Inferior parietal cortex (tissue), 1 donor: ENCODE measurements around the gene PAAF1.

Experiments
- DNase-seq: peaks from one replicate; pipeline ENCODE4 v3.0.0-alpha.2; 2016; ENCODE audit errors: extremely low spot score

PAAF1 gene

DNA sequence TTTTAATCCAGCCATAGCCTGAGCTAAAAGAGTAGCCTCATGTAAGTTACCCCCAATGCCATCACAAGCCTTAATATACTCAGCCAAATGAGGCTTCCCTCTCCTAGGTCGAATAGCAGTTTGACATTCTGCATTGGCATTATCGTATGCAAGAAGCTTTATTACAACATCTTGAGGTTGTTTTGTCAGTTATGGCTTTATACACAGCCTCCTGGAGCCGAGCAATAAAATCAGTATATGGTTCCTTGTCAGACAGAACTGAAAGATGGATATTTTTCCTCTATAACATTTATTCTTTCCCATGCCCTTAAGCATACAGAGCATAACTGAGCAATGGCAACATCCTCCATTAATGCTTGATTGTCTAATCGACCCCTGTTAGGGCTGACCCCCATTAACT is 68.6 kb downstream of the PAAF1 start:
- DNase-seq: no peak

DNA sequence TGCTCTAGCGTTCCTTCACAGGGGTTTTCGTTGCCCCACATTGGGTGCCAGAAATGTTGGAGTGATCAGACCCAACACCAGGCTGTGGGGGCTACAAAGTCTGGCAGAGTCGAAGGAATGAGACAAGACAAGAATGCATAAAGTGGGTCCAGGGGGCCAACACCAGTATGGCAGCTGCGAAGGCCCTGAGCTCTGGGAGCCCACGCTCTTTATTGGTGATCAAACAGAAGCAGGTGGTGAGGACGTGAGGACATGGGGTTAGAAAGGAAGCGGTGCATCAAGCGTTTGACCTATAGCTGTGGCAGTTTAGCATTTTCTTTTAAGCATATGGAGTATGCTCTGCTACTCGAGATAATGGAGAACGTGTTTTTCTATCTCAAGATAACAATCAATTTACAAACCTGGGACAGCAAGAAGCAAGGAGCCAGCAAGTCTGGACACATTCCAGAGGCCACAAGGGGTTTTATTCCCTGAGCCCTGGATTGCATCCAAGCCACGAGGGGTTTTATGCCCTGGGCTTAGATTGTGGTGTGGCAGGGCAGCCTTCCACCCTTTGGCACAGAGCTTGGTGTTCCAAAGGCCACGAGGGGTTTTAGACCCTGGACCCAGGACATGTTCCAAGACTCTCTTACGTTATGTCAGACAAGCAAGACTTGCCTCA is 70.1 kb downstream of the PAAF1 start:
- no peak for DNase-seq

DNA sequence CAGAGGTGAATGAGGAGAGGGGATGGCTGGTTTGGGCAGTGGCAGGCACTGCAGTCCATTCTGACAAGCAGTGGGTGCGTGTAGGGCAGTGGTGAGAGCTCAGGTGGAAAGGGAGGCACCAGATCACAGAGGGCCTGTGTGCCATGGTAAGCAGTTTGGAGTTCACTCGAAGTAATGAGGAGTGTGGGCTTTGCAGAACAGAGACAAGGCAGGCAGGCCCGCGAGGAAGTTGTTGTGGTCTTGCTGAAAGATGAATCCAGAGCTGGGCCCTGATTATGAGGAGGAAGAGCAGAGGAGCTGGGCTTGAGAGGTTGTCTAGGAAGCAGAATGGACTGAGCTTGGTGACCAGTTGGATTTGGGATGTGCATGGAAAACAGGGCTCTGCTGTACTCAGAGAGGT is 72.4 kb downstream of the PAAF1 start:
- no peak for DNase-seq

DNA sequence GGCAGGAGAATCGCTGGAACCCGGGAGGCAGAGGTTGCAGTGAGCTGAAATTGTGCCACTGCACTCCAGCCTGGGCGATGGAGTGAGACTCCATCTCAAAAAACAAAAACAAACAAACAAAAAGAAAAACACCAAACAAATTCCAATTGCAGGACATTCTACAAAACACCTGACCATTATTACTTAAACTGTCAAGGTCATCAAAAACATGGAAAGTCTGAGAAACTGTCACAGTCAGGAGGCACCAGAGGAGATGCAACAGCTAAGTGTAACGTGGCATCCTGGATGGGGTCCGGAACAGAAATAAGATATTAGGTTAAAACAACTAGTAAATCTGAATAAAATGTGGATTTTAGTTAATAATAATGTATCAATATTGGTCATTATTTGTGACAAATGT is 73.1 kb downstream of the PAAF1 start:
- no peak for DNase-seq

DNA sequence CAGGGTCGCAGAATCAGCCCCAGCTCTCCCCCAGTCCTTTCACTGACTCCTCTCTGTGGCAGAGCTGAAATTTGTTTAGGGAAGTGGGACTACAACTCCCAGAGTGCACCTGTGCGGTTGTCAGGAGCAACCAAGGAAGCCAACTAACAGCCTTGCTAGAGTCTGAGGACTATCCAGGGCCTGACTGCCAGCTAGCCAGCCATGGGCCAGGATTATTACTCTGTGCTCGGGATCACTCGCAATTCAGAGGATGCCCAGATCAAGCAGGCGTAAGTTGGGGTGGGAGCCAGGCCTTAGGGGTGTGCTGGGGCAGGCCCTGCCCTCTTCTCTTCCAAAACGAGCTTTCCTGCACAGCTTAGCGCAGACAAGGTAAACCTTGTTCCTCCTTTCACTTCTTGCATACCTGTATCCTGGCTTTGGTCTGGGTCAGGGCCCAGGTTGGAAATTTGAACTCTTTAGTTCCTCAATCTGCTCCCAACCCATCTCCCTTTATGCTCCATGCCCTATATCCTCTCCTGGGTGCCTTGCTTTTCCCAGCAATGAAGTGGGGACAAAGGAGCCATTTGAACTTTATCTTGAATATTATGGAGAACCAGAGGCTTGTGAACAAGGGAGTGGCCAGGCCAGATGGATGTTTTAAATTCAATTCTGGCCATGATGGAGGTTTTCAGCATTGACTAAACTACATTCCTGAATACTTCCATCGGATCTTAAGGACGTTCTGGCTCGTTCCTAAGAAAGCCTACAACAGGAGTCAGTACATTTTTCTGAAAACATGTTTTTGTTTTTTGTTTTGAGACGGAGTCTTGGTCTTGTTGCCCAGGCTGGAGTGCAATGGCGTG is 74.3 kb downstream of the PAAF1 start, which contains the start of gene DNAJB13:
DNAJB13 (plus strand) TSS at position 158 of the 842 bp plus-strand sequence; CDS start at position 202, 44 bp downstream.
- no peak for DNase-seq

DNA sequence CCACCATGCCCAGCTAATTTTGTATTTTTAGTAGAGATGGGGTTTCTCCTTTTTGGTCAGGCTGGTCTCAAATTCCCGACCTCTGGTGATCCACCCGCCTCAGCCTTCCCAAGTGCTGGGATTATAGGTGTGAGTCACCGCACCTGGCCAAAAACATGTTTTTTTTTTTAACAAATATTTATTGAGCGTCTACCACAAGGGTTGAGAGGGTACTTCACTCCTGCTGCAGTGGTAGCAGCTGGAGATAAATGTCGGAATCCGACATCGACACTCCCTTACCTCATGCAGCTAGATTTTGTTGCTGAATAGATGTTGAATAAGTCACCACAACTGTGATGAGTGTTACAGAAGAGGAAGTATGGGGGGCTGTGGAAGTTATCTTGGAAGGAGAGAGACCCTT is 75.0 kb downstream of the PAAF1 start:
- no peak for DNase-seq

DNA sequence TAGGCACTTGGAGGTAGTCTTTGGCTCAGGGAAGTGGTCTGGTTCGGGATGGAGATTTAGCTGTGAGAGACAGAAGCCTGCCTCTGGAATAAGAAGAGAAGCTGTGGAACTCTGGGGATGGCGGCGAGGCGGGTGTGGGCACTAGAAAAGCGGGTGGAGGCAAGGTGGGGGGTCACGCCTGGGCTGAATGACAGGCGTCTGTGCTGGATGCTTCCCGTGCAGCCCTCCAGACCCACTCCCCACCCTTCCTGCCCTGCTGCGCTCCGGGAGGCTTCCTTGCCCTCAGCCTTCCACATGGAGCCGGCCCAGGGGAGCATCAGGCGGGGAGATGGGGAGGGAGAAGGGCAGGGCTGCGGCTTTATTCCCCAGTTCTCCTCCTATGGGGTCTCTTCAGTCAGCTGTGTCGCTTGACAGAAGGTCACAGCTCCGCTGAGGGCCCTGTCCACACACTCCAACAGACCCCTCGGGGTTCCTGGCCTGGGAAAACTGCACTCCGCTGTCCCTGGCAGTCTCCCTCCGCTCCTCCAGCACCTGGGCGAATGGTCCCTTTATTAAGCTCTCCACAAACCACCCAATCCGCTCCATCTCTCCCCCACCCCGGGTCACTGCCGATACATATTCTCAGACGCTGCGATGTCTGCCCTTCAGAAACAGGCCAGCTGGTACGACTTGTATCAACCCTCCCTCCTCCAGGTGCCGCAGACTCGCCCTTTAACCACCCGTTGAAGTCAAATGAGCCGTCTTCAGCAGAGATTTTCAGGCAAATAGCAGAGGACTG is 80.3 kb downstream of the PAAF1 start:
- no peak for DNase-seq

DNA sequence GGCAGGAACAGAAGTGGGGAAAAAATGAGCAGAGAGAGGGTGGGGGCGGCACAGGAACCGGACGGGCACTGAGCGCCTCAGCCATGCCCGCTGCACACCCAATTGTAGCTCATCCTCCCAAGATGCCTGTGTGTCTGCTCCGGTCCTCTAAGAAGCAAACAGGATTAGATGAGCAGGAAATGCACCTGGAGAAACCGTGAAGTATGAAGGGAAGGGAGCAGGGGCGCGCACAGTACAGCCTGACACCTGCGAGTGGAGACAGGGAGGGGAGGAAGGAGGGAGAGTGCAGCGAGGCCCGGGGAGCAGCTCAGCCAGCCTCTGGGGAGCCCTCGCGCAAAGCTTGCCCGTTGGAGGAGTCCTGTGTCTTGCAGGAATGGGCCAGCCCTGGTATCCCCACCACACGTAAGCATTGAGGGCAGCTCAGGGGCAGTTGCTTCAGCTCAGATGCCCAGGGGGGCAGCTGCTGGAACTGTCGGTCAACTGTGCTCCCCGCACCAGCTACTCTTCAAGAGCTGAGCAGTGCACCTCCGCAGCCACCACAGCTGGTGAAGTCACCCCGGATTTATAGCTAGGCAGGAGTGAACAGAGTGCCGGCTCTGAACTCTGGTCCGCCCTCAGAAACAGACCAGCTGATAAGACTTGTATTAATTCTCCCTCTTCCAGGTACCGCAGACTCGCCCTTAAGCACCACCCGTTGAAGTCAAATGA is 81.0 kb downstream of the PAAF1 start:
- no peak for DNase-seq

DNA sequence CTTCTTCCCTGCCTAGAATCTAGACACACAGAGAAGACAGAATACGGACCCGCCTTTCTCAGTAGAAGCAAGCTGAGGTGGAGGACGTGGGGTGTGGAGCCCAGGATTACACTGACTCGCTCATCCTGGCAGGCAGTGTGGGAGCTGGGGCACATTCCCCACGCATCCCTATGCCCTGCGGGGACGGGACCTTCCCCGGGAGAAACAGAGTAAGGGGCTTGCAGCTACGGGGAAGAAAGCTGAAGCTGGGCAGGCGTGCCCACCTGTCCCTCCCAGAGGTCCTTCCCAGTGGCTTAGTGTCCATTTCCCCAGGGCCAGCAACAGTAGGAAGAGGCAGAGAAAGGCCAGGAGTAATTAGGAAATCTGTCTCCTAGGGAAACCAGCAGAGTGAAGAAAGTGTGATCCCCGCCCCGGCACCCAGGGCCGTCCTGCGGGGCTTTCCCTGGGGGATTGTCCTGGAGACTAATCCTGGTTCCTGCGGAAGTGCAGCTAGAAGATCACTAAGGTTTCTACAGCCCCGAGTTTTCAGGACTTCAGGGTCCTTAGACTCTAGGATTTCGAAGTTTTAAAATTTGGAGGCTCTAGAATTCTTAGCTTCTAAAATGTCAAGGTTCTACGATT is 81.8 kb downstream of the PAAF1 start:
- DNase-seq: no peak

DNA sequence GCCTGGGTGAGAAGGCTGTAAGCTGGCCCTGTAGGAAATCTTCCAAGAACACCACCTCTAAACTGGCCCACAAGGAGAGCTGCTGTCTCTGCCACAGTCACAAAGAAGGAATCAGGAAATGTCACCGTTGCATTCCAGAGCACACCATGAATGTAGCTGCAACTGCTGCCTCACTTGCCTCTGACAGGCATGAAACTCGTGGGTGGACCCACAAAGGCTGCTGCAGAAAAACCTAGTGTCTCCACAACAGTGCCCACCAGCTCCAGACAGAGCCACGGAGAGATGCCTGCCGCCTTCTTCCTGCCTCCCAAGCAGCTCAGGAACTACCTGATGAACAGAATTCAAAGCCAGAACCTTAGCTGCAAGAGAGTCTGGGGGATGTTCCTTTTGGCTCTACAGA is 84.5 kb downstream of the PAAF1 start:
- DNase-seq: no peak

DNA sequence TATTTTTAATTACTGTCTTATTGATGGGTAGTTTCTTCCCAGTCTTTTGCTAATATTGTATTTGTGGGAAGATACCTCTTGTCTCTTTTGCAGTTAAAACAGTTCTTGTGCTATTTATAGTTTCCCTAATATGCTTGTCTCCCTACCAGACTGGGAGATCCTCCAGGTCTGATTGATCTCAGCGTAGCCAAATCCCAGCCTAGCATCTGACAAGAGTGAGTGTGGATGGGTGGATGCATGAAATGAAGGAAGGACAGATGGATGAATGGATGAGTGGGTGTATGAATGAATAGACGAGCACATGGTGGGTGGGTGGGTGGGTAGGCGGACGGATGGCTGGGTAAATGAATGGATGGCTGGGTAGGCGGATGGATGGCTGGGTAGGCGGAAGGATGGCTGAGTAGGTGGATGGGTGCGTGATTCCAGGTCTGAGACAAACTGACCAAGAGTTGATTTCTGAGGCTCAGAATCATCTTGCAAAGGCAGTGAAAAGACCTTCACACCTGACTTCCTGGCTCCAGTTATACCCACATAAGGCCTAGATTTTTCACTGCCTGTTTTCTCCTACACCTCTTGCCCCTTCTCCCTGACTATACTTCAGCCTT is 85.4 kb downstream of the PAAF1 start:
- no peak for DNase-seq

DNA sequence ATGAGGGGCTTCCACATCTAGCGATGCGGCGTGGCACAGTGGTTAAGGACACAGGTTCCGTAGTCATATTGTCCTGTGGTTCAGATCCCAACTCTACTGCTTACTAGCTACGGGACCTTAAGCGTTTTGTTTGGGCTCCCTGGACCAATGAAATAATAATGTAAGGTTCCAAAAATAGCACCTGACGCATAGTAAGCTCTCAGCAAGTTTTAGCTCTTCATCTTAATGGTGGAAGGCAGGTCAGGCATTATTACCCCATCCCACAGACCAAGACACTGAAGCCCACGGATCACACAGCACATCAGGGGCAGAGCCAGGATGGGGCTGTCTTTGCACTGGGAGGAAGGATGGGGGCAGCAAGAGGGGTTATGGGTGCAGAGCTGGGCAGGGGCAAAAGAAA is 87.1 kb downstream of the PAAF1 start:
- DNase-seq: no peak

DNA sequence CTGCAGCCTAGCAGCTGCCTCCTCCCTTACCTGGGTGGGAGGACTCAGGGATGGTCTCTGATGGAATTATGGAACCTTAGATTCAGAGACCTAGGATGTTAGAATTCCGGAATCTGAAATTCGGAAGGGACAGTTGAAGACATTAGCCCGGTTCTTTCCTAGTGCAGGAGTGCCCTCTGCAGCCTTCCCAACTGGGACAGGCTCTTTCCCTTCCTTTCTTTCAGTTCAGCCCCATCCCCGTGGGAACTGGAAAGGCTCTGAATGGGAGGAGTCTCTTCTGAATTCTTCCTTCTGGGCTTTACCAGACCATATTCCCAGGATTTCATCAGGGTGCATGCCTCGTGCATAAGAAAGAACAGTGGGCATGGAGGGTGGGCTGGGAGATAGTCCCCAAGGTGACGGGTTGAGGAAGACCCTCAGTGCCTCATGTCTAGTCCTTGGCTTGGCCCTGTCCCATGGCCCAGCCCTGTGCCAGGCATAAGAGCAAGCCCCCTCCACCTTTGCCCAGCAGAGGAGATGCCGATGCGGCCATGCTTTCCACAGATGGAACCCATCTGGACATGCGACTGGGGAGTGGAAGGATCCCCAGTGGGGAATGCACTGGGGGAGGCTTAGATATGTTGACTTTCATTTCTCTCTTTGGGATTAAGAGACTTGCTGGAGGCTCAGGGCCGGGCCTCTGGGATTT is 88.4 kb downstream of the PAAF1 start:
- no peak for DNase-seq

DNA sequence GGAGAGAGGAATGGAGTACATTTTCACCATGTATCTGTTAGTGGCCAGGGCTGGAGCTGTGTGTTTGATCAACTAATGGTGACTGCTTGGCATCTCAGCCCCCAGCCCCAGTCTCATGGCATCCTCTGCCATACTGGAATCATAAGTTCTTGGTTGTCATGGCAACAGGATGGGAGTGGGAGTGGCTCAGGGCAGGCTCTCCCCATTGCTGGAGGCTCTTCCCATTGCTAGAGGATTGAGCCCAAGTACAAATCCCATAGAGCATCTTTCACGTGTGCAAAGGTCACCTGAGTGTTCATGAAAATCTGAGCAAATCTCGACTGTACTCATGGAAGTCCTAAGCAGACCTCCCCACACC is 88.9 kb downstream of the PAAF1 start:
- no peak for DNase-seq

DNA sequence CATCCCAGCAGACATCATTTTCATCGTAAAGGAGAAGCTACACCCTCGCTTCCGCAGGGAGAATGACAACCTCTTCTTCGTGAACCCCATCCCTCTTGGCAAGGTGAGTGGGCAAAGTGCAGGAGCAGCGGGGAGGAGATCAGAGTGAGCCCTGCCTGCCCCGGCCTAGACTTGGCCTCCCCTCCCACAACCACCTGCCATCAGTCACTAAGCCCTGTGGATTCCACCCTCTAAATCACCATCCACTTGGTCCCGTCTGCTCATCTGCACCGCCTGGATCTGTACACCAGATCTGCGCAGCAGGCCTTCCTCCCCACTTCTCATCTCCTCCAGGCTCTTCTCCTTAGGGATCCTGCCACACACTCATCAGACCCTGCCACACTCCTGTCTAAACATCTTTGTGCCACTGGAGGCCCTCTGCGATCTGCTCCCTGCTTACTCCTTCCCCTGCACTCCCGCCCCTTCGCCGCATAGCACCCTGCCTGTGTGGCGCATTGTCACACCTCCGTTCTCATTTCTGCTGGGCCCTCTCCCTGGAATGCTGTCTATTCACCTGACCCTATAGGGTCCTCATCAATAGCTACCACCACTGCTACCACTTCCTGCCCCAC is 91.7 kb downstream of the PAAF1 start:
- DNase-seq: no peak

DNA sequence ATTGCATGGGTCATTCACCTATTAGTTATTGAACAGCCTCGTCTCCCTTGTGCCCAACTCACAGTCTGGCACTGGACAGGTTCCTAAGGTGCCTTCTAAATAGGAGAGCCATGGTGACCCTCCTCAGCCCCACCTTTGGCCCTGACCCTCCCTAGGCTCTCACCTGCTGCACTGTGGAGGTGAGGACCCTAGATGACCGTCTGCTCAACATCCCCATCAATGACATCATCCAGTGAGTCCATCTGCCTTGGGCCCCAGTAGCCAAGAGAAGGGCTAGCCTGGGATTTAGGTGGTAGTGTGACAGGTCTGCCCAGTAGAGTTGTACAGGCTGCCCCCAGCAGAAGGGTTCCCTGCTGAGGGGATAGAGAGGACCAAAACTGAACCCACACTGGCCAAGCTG is 92.3 kb downstream of the PAAF1 start:
- DNase-seq: no peak

DNA sequence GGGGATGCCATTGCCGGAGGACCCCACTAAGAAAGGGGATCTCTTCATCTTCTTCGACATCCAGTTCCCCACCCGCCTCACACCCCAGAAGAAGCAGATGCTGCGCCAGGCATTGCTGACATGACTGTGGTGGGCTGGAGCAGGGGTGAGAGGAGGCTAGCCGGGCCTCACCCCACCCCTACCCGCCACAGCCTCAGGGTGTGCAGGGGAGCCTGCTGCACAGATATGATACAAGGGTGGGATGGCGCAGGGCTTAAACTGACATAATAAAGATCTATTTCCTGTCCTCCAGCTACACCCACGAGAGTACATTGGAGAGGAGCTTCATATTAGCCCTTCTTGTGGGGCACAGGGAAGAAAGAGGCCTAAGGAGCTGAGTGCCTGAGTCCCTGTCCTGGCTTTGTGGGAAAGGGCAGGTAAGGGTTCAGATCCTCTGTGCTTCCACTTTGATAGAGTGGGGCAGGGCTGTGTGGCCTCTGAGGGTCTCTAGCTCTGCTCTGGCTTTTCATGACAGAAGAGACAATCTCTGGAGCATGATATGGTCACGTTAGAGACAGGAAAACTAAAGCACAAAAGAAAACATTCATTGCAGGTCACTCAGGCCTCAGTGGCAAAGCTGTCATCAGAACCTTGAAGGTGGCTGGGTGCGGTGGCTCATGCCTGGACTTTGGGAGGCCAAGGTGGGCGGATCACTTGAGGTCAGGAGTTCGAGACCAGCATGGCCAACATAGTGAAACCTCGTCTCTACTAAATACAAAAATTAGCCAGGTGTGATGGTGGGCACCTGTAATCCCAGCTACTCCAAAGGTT is 93.4 kb downstream of the PAAF1 start:
- no peak for DNase-seq

DNA sequence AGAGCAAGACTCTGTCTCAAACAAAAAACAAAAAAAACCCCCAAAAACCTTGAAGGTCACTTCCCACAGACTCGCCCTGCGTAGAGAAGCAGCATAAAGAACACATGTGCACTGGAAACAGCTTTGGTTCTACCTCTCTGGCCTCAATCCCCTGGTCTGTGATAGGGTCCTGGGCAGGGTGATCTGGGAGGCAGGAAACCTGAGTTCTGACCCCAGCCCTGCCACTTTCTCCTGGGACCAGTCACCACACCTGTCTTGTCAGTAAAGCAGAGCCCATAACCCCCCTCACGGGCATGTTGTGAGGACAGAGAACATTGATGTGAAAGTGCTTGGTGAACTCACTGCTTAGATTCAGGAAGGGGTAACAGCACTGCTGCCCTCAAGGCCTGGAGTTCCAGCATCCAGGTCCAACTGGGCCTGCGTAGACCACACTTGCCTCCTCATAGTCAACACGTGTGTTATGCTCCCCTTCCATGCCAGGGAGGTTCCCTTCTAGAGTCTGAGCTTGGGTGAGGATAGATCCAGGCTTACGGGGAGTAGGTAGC is 94.4 kb downstream of the PAAF1 start:
- no peak for DNase-seq

DNA sequence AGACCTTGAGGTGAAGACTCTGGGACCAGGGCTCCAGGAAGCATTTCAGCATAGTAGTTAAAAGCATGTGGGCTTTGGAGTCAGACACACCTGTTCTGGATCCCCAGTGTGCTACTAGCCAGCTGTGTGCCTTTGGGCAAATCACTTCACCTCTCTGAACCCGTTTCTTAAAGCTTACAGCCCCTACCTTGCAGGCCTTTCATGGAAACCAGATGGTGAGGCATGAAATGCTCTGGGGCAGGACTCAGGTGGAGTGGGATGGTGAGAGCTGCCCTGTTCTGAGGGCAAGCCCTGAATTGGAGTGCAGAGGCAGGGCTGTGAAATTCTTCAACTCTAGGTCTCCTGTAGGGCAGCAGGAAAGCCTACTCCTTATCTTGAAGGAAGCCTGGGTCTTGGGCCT is 95.4 kb downstream of the PAAF1 start:
- DNase-seq: no peak
